GM19035 (cell line): ENCODE measurements around the gene ZNF518B.

Experiments used
- ATAC-seq: cut with Tn5 transposase; IDR thresholded peaks from one replicate; pipeline ENCODE4 v1.9.1; 2021; ENCODE audit not compliant: unreplicated experiment

The ZNF518B gene

DNA sequence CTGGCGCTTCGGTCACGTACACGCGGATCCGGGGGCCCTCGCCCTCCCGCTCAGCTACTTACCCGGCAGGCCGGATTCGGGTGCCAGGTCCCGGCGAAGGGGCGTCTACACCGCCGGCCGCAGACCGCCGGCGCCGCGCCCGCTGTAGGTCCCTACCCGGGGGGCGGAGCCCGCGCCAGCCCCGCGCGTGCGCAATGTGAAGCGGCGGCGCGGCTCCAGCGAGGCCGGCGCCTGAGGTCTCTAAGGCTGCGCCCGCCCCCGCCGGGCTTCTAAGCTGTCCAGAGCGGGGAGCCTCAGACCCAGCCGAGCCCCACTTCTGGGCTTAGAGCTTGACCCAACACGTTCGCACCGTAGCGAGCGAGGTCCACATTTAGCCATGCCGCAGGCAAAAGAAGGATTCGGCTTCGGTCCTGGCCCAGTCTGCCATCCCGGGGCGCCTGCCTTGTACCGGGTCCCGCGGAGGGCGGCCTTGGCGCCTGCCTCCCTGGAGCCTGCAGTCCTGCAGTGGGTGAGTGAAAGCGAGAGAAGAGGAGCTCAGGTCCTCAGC, at the start of gene ZNF518B:
Gene ZNF518B, minus strand, starts transcription at position 172 of the 547 bp plus-strand sequence. CDS start 11,098 bp downstream, outside the sequence.
- peak; percentile 70 for ATAC-seq

DNA sequence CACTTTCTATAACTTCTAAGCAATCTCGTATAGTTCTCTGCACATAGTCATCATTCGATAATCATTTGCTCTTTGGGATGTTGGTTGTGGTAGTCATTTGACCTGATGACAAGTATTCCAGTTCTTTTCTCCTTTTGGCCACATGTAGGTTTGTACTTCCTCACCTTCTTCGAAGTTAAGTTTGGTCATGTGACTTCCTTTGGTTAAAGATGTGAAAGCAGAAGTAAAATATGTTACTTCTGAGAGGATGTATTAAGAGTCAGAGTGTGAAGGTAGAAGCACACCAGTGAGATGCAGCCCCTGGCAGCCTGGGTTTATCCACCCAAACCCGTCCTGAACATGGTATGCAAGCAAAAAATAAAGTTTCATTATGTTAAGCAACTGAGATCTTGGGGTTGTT, 48.9 kb upstream of the ZNF518B start:
- ATAC-seq, result no peak

DNA sequence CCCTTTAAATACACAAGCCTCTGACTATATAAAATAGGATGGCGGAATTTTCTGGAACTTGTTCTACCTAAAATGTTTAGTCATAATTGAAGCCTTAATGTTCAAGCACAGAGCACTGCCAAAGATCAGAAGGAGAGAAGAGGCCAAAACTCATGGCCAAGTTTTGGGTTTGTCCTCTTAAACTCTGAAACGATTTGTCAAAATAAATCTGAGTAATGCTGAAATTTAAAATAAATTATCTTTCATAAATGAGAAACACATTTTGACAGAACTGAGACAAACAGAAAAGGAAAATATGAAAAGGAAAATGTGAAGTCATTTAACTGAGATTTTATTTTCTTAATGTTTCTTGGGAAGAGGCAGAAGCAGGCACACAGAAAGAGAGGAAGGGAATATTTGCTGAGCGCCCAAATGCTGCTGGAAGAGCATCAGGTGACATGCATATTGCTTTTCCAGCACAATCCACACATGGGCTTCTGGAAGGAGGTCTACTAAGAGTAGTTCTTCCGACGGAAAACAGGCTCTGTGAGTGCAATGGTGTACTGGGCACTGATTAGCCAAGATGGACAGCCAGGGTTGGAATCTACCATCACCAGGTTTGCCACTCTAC, 47.4 kb upstream of the ZNF518B start:
- ATAC-seq, result no peak

DNA sequence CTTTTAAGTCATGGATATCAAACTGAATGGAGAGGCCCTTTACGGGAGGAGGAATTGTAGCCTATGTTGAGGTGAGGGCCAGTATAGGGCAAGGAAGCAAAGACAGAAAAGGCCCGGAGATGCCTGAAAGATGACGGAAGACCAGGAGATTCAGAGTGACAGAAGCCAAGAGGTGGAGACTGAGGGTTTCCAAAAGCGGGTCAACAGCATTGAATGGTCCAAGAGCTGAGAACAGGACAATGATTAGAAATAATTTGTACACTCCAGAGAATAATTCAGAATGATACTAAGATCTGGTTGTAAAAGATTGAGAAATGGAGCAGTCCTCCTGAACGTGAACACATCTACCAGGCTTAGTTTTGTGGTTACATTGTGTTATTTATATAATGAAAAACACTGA, 45.5 kb upstream of the ZNF518B start:
- ATAC-seq, result no peak

- ATAC-seq, result no peak
These were observed 43.5 kb upstream of the ZNF518B start for GRCh38 chr4:10500776-10501175.

GRCh38 chr4:10496200-10496599, 39.0 kb upstream of the ZNF518B start:
- no peak for ATAC-seq

DNA sequence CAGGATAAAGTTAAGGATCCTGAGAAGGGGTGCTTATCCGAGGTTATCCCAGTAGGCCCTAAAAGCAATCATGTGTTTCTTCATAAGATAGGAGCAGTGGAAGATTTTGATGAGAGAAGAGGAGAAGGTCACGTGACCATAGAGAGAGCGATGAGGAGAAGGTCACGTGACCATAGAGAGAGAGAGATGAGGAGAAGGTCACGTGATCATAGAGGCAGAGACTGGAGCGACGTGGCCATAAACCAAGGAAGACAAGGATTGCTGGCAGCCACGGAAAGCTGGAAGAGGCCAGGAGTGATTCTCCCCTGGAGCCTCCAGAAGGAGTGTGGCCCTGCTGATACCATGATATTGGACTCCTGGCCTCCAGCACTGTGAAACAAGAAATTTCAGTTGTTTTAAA, 38.4 kb upstream of the ZNF518B start:
- no peak for ATAC-seq

DNA sequence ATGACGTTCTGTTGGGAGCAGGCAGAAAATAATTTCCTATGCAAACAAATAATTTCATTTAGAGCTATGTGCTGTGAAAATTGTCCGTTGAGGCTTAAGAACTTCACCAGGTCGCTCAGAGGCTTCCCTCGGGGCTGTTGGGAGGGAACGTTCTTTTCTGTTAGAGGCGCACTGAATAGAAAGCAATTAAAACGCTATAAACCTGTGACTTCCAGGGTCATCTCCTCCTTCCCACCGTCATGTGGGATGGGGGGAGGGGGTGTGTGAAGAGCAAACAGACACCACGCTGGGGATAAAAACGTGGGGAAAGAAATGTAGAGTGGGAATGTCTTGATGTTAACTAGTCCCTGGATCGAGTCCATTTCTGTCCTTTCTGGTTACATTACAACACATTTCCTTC, 35.2 kb upstream of the ZNF518B start:
- ATAC-seq, result no peak

- no peak for ATAC-seq
These were observed 34.2 kb upstream of the ZNF518B start for GRCh38 chr4:10491401-10491800.

- no peak for ATAC-seq
These were observed 33.8 kb upstream of the ZNF518B start for GRCh38 chr4:10490996-10491395.

DNA sequence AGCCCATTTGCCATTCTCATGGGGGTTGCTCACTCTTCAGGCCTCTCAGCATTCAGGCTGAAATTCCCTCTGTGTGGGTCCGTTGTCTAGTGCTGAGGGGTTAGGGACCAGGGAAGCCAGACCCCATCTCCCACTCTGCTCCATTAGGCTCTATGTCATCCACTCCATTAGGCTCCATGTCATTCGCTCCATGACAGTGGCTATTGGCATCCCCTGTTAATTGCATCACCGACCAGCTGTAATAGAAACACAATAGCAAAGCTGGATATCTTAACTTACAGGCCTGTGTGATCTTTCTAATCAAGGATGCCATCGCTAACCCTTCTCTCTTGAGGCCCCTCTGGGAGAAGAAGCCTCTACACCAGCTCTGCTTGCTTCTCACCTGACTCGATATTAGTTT, 25.7 kb upstream of the ZNF518B start:
- ATAC-seq, result no peak

- no peak for ATAC-seq
These were observed 23.4 kb upstream of the ZNF518B start for GRCh38 chr4:10480616-10481015.

GRCh38 chr4:10478621-10479020, 21.4 kb upstream of the ZNF518B start:
- no peak for ATAC-seq

- no peak for ATAC-seq
These were observed 13.3 kb upstream of the ZNF518B start for GRCh38 chr4:10470505-10470904.

DNA sequence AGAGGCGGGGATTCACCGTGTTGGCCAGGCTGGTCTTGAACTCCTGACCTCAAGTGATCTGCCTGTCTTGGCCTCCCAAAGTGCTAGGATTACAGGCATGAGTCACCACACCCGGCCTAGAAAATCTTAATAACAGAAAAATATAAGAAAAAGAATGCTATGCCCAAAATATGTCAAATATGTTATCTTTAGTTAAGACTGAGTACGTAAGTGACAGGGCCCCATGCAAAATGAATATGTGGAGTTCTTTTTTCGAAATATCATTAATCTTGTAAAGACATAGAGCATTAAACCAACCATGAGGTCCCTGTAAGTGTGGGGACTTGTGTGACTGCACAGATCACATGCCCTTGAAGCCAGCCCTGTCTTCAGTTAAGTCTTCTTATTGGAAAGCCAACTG, 8.9 kb upstream of the ZNF518B start:
- no peak for ATAC-seq

DNA sequence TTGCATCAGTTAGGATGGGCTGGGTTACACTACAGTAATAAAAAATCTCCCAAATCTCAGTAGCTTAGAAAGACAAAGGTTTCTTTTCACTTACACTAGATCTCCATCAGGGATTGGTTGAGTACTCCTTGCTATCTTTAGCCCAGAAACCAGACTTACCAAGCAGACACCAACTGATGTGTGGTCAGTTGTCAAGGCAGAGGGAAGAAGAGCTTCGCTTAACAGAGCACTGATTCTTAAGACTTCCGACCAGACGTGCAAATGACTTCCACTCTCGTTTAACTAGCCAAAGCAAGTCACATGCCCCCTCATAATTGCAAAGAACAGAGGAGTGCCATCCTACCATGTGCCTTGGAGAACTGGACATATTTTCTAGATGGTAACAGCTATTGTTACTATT, 5.7 kb upstream of the ZNF518B start:
- no peak for ATAC-seq

DNA sequence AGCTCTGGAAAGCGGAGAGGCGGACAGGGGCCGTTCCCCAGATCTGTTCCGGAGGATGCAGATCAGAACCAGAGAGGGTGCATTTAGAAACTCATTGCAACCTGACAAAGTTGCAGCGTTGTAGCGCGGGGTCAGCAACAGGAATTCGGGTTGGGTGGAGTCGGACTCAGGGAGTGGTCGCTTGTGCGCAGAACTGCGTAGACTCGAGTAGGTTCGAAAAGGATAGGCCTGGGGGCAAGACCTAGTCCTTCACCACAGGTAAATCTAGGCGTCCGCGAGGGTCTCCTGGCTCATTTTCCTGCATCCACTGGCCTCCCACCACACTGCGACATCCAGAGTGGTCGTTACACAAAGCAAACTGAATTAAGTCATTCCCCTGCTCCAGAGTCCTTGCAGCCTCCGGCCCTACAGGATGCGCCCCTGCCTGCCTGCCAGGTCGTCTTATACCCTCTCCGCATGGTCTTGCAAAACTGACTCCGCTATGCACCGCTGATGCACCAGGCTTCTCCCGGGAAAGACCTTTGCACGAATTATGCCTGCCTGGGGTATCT, 4.7 kb upstream of the ZNF518B start:
- no peak for ATAC-seq

DNA sequence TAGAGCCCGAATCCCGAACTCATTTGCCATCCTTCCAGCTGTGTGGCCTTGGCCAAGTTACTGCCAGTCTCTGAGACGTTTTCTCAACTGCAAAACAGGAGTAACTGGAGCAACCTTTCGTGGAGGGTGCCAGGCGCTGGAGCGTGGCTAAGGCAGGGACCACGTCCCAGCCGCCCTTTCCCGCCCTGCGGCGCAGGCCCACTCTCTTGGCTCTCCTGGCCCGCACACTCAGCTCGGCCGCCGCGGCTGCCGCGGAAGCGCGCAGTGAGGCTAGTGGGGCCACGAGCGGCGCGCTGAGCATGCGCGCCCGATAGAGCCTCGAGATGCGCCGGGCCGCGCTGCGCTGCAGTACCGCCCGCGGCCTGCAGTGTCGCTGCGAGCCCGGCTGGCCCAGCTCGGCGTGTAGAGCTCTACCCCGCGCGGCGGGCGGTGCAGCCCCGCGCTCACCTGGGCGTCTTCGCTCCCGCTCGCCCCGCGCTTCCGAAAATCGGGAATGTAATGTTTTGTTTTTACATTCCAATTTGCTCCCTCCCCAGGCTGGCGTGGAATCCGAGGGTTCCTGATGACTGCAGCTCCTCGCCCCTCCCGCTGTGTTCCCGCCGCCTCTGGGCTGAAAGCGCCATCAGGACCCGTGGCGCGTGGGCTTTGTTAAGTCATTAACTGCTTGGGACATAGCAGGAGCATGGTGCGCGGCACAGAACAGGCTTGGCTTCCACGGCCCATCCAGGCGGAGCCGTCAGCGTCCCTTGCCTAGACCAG, 4.0 kb upstream of the ZNF518B start:
- ATAC-seq, result peak; percentile 63

DNA sequence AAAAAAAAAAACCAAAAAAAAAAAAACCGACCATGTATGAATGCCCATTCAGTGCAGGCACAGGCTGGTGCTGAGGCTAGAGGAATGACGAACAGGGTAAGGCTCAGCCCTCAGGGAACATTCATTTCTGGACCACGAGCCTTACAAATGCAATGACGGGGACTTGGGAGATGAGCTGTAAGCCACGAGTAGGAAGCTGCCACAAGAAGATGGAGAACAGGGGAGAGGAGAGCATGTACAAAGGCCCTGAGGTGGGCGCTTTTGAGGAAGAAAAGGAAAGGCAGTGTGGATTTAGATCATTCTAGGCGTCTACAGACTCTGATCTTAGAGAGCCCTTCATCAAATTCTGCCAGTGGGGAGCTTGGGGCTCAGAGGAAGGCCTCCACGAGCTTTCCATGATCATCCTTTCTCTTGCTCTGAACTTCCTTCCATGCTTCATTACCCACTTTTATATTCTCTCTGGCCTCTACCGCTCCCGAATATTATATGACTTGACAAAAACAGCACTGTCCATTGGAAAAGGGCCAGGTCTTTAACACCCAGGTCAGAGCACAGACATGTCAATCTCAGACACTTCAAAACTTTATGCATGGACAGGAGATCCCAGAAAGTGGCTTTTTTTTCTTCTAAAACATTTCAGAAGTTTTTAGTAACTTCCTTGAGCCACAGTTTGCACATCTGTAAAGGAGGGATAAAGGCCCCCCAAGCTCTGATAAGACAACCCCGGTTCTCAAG, 3.3 kb upstream of the ZNF518B start:
- no peak for ATAC-seq

DNA sequence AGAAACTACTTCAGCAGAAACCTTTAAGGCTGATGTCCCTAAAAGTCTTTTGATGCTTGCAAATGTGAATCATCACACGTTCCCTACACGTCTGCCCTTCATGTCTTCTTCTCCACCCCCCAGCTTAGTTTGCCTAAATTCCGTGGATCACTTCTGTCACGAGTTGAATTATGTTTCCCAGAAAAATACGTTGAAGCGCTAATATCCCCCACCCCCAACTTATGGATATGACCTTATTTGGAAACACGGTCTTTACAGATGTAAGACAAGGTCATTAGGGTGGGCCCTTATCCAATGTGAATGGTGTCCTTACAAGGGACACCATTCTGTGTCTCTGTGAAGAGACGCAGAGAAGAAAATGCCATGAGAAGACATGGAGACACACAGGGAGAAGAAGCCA, 2.1 kb upstream of the ZNF518B start:
- no peak for ATAC-seq

GRCh38 chr4:10458177-10458576, 951 bp upstream of the ZNF518B start:
- ATAC-seq, result no peak
